ENCODE measurements around the gene PLEKHA6.

The PLEKHA6 gene

DNA sequence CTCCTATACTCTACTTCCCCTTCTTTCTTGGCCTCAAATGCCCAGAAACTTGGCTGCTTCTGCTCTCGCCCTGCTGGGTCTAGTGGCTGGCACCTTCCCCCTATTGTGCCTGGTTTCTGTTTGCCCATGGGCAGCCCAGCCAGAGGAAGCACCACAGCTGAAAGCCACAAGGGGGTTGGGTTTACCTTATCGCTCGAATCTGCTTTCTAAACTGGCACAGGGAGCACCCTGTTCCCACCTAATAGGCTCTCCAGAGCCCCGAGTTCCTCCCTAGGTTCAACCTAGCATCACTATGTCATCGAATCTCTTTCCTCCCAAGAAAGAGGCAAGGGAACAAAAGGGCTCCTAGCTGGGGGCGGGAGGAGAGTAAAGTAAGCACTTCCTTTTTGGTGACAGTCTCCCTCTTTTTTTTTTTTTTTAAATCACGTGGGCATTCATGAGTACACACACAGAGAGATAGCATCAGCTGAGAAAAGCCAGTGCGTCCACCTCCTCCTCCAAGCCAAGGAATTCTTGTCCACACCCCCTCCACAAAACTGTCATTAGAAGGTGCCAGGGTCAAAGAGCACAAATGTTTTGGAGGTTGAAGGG, 72.8 kb downstream of the PLEKHA6 start:
- DNase-seq (ENCODE audit: low read depth in 2 of 2, low spot score in 1 of 2) = peak in 1 of 2 donors; percentile 2

DNA sequence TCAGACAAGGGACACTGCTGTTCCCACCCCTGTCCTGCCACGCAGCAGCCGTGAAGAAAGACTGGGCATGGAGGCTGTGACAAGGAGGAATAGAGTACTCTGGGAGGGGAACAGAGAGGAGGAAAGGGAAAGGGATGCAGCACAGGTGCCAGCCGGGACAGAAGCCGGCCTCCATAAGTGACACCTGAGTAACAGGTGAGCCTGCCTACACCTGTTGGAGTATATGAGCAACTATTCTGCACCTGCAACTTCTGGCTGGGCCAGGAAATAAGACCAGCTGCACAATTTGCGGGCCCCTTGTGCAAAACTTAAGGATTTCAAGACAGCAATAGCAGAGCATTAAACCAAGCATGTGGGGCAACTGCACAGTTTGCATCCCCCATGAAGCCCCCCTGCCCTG, 73.4 kb downstream of the PLEKHA6 start:
- DNase-seq (ENCODE audit: low read depth in 2 of 2, low spot score in 1 of 2) = no peak

DNA sequence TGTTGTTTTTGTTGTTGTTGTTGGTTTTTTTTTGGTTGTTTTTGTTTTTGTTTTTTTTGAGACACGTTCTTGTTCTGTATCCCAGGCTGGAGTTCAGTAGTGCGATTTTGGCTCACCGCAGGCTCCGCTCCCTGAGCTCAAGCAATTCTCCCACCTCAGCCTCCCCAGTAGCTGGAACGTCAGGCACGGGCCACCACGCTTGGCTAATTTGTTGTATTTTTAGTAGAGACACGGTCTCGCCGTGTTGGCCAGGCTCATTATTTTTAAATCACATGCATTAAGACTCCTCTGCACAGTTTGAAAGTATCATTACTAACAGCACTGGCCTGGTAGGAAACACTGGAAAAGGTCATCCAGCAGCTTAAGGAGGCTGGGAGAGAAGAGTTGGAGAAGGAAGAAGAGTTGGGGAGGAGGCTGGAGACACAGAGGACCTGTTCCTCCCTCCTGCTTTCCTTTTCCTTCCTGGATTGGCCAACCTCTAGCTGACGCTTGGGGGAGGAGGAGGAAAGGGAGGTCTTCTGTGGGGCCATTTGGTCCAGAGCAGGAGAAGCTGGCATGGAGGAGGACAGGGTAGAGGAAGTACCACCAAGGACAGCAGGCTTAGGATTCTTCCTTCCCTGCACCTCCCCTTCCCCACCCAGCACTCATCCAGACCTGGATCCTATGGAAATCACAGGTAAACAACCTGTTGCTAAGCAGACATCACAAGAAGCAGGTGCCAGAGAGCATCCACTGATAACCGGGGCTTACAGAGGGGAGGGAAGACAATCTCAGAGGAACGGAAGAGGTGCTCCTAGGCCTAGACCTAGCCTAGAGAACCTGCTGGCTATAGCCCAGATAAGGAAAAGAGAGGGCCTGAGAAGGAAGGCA, 74.1 kb downstream of the PLEKHA6 start:
- DNase-seq (ENCODE audit: low read depth in 2 of 2, low spot score in 1 of 2) = no peak

DNA sequence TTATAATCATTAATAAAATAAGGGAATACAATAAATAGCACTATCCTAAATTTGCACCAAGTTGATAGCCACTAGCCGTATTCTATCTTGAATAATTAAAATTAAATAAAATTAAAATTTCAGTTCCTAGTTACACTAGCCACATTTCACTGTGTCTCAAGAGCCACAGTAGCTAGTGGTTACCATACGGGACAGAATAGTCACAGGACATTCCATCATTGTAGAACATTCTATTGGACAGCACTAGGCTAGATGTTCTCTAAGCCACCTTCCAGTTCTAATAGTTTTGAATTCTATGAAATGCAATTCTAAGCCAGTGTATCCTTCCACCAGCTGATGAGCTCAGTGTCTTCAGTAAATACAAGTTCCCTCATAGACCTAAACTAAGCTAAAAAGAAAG, 74.8 kb downstream of the PLEKHA6 start:
- DNase-seq (ENCODE audit: low read depth in 2 of 2, low spot score in 1 of 2) = no peak

DNA sequence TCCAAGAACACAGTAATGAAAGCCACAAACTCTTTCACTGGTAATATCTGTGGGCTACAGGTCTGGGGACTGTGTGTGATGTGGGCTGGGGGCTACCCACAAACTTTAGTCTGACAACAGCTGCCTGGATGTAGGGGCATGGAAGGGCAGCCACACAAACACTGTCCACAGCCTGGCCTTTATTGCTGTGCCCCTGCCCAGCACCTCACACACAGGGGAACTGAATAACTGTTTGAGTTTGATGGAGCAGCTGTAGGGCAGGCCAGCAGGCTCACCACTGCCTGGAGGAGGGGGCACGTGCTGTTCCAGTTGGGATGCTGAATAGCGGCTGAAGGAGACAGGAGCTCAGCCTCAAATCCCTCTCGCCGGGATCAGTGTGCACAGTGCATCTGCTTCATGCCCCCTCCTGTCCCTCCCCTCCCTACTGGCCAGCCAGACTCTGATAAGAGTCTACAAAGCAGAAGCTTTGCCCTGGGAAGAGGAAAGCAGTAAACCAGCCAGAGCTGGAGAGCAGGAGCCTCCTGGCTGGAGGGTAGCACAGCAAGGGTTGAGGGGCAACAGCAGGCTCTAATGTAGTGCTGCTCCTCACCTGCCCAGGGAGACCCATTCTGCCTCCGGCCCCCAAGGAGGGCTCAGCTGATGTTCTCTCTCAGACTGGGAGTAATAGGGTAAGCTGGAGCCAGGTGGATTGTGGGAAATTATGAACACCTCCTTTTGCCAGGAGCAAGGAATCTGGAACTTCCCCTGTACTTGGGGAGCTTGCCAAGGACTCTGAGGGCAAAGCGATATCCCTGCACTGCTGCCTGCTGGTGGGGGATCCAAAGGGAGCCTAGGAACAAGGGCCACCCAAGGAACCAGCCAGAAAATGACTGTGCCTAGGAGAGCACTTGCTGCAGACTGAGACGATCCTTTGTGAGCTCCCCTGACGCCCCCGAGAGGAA, 75.7 kb downstream of the PLEKHA6 start:
- DNase-seq (ENCODE audit: low read depth in 2 of 2, low spot score in 1 of 2) = no peak

DNA sequence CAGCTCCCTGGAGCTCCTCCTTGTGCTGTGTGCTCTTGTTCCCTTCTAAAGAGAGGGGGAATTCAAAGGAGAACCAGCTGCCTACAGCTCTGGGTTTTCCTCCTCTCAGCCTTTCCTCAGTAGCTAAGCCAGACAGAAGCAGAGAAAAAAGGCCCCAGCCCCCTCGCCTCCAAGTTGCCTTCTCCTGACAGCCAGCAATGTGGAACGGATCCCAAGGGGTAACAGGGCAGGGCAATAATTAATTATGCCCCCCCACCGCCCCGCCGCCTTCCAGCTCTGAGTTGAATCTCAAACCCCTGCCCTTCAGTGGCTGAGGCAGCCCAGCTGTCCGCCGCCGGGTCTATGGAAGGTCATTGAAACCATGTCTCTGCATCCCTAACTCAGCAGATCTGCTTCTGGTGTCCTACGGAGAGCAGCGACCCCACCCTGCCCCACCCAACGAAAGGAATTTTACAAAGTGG, 76.9 kb downstream of the PLEKHA6 start:
- no peak for DNase-seq (ENCODE audit: low read depth in 2 of 2, low spot score in 1 of 2)

DNA sequence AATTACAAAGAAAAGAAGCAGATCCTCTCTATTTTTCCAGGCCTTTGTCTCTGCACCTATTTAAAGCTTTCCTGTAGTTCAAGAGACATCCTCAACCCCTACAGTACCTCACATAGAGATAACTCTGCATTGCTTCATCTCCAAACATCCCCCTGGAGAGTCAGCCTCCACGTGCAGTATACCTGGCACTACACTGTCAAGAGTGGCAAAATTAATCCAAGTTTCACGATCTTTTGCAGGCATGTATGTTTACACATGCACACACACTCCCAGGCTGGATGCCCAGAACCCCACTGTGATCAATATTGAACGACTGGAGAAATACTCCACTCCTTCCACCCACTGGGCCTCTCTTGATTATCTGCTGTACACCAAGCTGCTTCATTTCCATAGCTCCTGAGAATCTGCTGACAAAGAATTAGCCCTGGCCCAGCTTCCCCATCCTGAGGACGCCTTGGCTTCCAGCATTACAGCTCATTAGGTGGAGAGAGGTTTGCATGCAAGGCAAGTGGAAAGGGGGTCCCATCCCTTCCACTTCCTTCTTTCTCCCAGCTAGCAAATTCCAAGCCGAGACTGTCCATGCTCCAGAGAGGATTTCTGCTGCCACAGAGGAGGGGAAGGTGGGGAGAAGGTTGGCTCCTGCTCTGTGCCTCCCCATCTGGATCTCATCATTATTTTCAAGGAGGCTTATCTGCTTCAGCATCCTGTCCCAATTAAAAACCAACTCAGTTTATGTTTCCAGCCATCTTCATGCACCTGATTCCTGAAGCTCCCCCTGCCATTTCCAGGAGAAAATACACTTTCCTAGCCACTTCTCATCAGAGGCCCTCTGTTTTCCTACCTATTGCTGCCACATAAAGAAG, 79.4 kb downstream of the PLEKHA6 start:
- no peak for DNase-seq (ENCODE audit: low read depth in 2 of 2, low spot score in 1 of 2)

DNA sequence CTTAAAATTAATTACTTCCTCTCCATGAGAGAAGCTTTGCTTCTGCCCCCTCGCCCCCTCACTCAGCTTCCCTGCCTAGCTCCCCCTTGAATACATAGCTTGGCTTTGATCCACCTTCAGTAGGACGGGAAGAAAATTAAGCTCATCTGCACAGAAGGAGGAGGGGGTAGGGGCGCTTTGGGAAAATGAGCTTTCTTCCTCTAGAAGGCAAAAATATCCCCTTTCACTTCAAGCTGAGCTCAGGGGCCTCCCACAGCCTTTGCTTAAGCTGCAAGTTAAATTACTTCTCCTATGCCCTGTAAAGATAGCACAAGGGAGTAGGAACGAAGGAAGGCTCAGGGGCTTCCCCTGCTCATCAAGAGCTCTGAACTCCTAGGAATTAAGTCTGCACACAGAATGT, 80.8 kb downstream of the PLEKHA6 start:
- no peak for DNase-seq (ENCODE audit: low read depth in 2 of 2, low spot score in 1 of 2)

DNA sequence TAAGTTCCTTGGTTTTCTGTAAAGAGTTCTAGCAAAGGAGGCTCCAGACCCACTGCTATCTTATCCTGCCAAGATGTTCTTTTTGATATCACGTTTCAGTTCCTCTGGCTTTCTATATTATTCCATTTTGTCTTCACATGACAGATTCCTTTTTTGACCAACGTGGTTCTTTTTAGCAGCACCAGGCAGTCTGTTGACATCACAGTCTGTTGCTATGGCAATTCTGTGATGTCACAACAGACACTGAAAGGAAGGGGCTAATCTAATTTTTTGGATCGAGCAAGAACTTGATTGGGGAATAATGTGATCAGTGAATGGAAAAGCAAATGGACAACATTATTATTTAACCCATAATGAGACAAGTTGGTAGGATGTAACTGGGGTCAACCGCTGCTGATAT, 81.5 kb downstream of the PLEKHA6 start:
- DNase-seq (ENCODE audit: low read depth in 2 of 2, low spot score in 1 of 2) = no peak

DNA sequence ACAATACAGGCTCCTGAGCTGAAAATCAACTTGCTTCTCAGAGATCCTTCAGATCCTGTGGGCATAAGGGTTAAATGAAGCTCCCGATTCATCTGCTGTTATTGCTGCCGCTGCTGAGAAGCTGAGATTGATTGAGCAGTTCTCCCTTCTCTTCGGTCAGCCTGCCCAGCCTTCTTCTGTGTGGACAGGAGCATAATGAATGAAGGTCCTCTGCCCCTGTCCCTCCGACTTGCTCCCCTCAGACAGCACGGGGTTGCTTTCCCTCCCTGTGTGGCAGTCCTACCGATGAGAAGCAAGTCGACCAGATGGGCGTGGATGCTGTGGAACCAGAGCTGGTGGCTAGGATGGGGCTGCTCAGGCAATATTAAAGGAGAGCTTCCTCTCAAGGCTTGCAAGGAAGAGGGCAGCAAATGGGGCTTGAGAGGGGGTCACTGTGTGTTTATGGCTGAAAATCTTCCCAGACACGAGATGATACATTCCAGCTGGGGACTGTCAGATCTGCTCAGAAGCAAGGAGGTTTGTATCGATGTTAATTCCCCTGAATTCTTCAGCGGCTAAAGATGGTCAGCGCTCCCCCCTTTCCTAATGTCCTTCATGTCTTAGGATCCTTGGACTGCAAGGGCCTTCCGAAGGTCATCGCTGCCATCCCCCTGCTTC, 82.0 kb downstream of the PLEKHA6 start:
- no peak for DNase-seq (ENCODE audit: low read depth in 2 of 2, low spot score in 1 of 2)

DNA sequence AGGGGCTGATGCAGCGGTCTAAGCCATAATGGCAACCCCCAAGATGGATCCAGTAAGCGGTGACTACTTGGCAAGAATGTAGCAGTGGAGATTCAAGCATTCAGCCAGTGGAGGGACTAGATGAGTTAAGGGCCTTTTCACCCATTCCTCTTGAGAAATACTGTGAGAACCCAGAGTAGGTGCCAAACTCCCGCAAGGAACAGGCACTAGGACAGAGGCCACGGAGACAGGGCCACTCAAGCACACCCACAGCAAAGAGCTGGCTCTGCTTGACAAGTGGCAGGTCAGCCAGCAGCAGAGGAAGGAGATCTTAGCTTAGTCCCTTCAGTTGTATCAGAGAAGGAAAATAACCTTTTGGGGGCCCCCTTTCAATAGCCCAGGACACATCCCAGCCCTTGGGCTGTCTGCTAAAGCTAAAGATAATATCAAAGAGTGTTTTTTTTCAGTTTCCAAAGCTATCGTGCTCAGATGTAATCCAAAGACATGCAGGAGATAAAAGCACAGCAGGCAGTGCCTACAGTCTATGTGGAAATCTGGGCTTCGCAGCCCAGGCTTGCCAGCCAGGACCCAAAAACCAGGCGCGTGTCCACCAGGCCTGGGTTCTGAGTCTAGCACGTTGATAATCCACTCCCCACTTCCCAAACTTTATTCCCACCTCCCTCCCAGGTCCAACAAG, 83.9 kb downstream of the PLEKHA6 start:
- no peak for DNase-seq (ENCODE audit: low read depth in 2 of 2, low spot score in 1 of 2)

DNA sequence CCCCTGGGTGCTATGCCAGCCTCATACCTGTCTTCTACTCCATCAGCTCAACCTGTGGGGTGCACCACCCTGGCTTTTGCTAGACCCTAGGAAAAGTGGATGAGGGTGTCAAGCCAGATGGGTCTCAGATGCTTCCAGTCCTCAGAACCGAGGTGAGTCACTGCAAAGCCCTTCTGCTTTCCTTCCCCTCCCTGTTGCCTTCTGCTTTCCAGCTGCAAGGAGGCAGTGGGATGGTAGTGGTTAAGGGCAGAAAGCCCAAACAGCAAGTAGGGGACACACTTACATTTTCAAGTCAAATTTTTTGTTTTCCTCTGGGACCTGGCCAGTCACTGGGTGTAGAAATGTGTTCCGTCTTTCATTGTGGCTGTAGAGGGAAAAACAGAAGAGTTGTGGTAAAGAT, 85.3 kb downstream of the PLEKHA6 start:
- no peak for DNase-seq (ENCODE audit: low read depth in 2 of 2, low spot score in 1 of 2)

DNA sequence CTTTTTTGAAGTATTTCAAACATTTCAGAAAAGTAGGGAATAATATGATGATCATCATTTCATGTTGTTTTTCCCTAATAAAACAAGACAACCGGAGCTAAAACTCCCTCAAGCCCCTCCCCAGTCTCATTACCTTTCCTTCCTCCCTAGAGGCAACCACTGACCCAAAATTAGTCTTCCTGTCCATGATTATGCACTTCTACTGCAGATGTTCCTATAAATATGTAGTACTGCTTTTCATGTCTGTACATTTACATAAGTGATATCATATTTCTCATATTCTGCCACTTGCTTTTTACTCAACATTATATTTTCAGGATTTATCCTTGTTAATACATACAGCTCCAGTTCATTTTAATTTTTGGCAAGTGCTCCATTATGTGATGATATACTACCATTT, 87.2 kb downstream of the PLEKHA6 start:
- DNase-seq (ENCODE audit: low read depth in 2 of 2, low spot score in 1 of 2) = no peak

DNA sequence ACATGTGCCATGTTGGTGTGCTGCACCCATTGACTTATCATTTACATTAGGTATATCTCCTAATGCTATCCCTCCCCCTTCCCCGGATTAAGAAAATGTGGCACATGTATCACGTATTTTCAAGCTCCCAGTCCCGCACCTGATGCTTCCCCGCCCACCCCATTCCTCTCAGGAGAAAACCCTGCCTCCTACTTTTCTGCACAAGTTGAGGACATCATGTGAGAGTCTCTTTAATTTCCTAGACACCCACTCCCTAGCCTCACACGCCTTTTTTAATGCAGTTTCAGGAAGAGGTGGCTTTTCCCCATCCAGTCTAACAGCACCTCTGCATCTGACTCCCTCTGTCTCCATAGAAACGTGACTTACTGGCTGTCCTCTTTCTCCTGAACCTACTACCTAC, 87.8 kb downstream of the PLEKHA6 start:
- no peak for DNase-seq (ENCODE audit: low read depth in 2 of 2, low spot score in 1 of 2)

DNA sequence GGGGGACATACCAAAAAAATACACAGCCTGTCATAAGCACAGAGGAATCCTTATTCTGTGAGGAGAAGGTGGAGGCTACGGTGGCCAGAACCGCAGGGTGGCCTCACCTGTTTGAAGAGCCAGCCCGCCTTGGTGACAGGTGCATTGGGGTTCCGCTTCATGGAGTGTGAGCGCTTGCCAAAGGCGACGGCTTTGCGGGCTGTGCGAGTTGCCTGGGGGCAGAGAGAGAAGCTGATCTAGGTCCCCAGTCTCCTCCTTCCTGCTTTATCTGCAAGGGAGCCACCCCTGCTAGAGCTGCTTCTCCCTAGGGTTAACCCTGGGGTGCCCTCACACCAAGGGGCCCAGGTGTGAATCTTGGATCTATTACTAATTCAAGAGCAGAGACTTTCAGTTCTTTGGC, 91.6 kb downstream of the PLEKHA6 start:
- DNase-seq (ENCODE audit: low read depth in 2 of 2, low spot score in 1 of 2) = no peak

DNA sequence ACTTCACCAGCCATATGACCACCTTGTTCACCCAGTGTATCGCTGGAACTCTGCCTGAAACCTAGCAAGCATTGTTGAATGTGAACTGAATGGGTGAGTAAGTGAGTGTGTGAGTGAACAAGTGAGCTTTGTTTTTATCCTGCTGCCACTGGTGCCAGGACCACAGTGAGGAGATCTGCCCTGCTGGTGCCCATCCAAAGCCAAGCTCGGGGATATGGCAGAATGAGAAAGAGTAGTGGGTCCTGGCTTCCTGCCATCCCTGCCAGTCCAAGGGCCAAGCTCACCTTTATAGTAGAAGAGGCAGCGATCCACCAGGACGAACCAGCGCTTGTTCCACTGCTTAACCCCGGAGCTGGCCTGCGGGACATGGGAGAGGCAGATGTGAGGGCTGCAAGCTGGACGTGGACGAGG, 92.5 kb downstream of the PLEKHA6 start:
- no peak for DNase-seq (ENCODE audit: low read depth in 2 of 2, low spot score in 1 of 2)

DNA sequence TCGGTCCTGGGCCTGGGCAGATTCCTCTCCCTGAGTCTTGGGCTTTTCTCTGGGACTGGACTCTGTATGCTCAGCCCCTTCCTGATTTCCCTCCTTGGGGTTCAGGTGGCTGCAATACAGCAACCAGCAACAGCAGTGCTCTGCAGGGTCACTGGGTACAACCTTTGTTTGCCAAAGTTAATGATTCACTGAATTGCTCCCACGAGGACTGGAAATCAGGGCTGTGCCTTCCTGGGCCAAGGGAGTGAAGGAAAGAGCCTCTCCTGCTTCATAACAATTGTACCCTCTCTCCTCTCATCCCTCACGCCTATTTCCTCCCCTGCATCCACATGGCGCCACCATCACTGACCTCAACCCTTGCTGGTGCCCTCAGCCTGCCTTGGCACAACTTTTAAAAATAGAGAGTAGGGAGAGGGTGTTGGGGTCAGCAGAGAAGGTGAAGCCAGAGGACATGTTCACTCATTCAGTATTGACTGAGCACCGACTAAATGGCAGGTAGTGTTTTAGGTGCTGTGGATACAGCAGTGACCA, 93.2 kb downstream of the PLEKHA6 start:
- no peak for DNase-seq (ENCODE audit: low read depth in 2 of 2, low spot score in 1 of 2)

DNA sequence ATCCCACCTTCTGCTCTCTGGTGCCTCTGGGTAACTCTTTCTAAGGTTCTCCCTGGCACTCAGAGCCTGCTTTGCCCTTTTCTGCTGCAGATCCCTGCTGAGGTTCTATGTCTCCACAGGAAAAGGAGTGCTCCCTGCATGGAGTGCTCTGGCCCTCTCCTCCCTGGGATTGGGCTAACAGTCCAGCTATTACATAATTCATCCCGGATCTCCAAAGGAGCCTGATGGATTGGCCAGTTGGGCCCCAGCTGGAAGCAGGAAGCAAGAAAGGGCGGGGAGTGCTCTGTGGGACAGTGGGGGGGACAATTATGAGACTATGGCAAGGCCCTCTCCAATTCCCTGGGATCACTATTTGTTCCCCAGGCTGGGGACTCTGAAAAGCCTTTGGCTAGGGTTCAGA, 94.1 kb downstream of the PLEKHA6 start:
- DNase-seq (ENCODE audit: low read depth in 2 of 2, low spot score in 1 of 2) = no peak

DNA sequence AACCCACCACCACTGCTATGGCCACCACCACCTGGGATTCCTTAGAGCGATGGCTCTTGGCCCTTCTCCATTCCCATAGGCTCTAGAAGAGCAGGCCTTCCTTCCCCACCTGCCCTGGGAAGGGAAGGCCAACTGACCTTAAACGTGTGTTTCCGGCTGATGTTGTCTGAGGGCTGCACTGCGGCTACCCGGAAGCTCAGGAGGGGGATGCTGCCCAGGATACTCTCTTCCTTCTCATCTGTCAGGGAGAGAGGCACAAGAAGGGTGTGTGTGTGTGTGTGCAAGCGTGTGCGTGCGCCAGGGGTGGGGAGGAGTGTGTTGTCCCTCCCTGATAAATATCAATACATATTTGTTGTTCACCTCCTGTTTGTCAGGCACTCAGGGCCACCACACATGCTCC, 94.9 kb downstream of the PLEKHA6 start:
- no peak for DNase-seq (ENCODE audit: low read depth in 2 of 2, low spot score in 1 of 2)

All from stimulated activated CD8-positive, alpha-beta memory T cell treated with anti-CD3 and anti-CD28 coated beads, Interleukin-4, amount 100 ng/mL, for 1 hour (primary cell).